NT2/D1 (cell line): ENCODE results near the gene ACP2.

Experiments
- YY1 ChIP-seq: IDR thresholded peaks from 2 replicates; pipeline ENCODE4 v1.6.1; 2011; ENCODE audit not compliant: insufficient read length, insufficient read depth
- ZNF274 ChIP-seq: IDR thresholded peaks from 2 replicates; pipeline ENCODE4 v1.6.1; 2011; ENCODE audit warnings: mild to moderate bottlenecking, low read depth, low read length

GRCh38 chr11:47278058-47278457, 29.4 kb upstream of the ACP2 start:
- no peak for TF ChIP-seq YY1
- no peak for TF ChIP-seq ZNF274
